ENCODE measurements around the gene COX17.

Gene COX17

DNA sequence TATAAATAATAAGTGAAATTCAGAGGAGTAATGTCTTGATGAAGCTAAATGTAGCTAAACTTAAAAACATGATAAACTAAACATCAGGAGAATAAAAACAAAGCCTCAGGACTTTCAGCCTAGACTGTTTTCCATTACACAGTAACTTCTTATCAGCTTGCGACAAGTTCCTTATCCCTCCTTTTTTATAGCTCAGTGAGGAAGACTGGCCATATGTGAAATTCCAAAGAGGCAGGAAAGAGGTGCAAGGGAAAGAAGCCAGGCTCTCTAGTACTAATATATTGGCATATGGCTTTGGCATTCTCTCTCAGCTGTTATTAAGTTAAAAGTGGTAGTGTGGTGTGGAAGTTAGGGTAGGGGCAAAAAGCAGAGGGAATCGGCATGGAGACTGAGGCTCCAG is 4.4 kb downstream of the COX17 start:
- no peak for DNase-seq

DNA sequence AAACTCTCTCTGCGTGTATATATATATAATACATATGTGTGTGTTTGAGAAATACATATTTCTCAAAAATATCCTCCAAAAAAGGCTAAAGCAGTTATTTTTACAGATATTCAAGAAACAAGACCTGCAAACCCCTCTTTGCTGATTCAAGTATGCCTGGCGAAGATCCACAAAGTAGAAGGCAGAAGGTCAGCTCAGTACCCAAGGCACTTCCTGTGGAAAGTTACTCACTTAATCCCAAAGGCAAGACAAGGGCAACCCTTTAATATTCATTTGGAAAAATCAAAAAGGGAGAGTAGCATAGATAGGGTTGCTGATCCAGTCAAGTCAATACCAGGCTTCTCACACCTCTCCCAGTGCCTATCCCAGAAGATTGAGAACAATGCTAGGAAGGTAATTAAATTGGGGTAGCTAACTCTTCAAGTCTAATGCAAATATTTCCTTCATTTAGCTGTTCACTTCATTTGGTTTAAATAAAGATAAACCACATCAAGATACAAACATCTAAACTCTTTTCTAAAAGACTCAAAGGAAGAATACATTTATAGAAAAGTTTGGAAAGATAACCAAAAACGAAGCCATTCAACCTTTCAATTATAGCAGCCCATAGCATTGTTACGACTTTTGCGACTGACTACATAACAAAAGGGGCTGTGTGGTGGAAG is 7.2 kb downstream of the COX17 start:
- DNase-seq, result no peak

DNA sequence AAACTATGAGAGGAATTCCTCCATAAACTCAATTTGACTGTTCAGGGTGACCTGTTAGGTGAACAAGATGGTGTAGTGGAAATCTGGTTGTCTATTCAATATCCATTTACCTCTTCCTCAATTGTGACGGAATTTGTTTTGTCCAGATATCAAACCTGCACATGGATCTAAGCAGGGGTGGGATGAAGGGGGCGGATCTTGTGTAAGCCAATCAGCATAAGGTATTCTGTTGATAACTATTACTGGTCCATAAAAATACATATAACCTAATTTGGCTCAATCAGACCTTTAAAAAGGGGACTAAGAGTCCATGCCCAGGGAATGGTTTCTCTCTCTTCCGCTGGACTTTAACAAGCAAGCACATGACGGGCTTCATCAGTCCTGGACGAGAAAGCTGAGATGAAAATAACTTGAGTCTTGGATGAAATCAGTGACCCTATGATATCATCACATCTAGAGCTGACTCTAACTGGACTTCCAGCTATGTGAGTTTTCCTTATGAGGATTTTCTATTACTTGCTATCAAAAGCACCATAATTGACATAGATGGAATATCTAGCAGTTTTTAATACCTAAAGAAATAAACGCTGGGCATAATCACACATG is 11.1 kb downstream of the COX17 start:
- DNase-seq, result no peak

DNA sequence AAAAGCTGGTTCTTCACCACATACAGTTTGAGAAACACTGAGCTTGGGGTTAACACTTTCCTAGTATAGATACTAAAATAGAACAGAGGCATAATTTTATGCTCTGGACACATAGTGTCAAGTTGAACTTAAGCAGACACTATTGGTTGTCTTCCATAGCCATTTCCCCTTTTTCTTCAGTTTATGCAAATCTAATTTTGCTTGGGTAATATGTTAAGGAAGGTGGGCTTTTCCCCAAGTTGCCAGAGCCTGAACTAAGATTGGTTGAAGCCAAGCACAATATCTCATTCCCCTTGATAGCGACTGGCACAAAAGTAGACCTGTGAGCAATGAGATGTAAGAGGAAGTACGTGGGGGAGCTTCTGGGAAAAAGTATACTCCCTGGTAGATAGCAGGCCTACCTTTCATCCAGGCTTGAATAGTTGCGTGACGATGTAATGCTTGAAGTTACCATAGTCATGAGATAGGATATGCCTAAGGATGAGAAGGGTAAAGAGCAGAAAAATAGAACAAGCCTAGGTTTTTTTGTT is 12.3 kb downstream of the COX17 start:
- DNase-seq, result no peak

DNA sequence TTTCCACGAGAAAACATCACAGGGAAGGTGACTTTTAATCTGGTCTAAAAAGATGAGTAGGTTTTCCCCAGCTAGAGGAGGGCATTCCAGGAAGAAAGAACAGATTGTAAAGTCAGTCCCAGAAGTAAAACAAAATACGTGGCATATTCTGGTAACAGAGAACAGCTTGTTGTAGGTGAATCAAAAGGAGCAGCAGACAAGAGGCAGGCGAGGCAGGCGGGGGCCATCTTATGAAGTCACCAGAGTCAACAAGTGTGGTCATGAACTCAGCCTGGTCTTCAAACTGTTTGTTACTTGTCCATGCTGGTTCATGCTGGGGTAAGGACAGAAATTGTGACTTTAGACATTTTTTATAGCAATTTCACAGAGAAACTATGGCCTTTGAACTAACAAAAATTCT is 12.8 kb downstream of the COX17 start:
- no peak for DNase-seq

DNA sequence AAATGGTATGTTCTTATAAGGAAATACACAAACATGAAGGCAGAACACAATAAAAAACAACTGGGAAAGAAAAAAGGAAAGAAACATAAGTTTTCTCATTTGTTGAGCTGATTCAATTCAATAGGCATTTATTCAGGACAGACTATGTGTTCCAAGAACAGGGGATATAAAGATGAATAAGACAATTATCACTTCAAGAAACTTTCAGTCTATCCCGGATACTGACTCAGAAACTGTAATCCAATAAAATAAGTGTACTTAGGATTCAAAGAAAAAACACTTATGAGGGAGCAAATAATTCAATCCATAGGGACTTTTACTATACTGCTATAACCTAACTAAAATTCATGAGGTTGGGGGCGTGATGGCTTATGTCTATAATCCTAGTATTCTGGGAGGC is 13.3 kb downstream of the COX17 start:
- no peak for DNase-seq

DNA sequence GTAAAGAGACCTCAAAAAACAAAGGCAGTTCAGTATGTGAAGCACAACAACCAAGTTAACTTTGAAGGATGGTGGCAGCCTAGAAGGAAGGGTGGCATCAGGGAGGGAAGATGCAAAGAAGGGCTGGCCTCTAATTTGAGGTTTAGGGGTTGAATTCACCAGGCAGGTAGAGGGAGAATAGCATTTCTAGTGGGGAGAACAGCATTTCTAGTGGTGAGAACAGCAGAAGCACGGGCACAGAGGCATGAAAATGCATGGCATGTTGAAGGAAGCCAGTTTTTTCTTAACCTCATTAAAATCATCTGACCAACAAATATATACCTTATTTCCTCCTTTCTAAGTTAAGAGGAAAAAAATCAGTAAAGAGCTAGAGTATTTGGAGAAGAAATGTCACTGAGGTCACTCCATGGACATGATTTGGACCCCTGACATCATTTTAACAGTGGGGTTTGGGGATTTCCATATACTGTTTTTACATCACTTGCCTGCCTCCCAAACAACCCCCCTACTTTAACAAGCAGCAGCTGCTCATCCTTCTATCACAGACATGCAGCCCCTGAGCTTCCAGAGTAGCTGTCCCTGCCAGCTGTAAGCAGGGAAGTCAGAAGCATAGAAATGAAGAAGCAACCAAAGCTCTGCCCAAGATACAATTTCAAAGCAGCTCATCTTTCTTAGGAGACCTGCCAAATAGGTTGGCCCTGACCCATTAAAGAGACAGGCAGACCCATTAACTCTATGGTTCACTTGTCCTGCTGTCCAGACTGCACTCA is 14.4 kb downstream of the COX17 start:
- DNase-seq, result no peak

DNA sequence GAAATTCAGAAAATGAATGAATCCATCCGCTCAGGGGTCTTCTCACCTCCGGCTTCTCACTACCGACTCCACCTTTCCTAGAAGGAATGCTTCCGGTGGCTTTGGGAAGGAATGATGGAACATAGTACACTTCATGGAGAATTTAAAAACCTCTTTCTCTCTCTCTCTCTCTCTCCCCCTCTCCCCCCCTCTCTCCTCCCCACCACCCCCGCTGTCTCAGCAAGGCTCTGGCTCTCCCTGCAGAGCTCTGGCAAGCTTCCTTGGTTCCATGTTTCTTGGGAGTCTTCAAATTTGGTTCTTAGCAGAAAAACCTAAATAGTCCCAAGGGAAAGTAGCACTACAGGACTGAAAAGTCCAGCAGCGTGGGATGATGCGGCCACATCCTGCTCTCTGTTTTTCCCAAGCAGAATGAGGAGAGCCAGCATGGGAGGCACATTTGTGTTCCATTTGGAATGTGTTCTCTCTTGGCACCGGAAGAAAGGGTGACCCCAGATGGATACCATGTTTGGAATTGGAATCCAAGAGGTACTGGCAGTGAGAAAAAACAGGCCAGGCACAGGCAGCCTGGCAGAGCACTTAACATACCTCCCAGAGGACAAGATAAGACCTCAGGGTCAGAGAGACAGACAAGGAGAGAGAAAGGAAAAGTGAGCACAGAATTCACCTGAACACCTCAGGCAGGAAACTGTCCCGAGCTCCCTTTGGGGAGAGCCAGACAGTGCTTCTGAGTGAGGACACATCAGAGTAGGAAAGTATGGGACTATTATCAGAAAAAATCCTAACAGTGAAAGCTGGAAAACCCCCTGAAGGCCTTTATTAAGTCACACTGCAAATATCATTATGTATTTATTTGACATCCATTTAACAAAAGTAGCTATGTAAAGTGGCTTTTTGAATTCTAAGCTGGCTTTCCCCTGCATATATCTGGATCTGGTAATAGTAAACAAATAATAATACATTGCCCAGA is 16.4 kb downstream of the COX17 start, which contains the start of gene POPDC2:
Gene POPDC2 (minus strand): TSS at position 116 of the 967 bp plus-strand sequence. CDS start 166 bp downstream, outside the sequence.
- no peak for DNase-seq

DNA sequence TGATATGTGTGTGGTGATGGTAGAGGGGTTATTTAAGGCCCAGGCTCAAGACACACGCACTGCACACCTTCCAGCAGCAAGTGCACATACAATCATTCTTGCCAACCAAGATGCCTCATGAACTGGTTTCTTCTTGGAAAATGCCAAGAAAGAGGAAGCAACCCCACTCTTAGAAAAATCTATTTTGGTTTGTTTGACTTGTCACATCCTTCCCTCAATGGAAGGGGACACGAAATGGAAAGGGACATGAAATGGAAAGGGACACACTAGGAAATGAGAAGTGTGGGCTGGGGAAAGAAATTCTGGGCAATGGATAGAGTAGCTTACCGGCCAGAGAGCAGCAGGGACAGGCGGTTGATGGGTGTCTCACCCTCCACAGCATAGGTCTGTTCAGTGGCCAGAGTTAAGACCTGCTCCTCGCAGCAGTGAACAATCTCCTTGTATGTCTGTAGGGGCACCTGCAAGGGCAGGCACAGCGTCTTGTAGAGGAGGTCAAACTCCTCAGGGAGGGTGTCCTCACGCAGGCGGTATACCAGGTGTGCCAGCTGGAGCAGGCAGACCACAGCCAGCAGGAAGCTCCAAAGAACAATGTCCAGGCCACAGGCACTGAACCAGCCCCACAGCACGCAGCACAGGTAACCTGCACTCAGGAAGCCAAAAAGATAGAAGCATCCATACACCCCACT is 17.5 kb downstream of the COX17 start:
- DNase-seq, result no peak

DNA sequence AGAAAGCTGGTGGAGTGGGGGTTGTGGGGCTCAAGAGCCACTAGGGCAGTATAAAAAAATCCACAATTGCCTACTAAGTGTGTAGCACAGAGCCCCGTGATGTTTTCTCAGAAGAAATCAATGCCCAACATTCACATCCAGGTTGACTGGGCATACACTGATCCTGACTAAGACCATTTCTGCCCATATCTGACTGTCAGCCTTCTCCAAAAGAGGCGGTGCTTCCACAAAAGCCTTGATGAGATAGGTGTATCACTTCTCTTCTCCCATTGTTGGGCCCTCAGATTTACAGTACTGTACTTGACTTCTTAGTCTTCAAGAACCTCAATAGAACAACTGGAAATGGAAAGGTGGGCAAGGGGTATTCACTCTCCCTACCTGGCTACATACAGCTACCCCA is 18.2 kb downstream of the COX17 start:
- DNase-seq, result no peak

DNA sequence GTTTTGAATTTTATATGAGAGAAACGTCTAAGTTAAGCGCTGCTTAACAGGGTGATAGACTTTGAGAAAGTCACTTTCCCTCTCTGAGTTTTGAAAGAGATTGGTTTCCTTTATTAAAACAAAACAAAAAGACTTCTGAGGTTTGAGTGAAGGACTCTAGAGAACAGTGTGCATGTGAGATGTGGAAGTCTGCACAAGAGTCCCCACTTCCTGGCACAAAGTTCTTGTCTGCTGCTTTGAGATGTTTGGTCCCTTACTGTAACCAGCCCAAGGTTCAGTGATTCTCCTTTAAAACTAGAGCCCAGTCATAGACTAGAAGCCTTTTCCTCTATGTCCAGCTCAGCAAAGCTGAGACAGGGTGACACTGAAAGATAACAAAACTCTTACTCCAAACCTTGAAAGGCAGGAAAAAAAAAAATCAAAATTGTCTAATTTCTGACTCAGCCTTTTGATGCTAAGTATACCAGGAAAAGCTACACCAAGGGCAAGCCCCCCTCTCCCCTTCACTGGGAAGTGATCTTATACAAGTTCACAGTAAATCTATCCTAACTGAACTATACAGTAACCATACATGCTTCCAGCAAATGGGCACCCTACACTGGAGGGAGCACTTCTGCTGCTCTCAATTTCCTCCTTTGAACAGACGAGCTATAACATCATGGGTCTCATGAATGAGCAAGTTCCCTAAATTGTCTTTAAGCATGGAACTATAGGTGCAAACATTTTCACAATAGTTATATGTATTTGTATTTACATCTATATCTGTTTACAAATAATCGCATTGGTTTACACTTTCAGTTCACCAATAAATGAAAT is 19.1 kb downstream of the COX17 start:
- DNase-seq, result no peak

DNA sequence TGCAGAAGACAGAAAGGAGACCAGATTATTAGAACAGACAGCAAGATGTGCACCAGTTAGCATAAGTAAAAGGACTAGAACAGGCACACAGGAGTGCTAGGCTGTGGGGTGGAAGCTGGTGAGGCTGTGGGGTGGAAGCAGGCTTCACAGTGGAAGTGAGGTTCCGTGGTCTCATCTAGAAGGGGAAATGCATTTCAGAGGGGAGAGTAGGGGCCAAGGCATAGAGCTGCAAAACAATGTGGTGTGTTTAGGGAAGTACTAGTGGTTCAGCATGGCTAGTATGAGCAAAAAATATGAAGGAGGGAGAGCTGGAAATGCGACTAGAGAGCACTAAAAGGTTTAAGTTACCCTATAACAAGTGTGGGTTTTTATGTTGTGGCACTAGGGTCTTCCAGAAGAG is 23.3 kb downstream of the COX17 start:
- DNase-seq, result no peak

DNA sequence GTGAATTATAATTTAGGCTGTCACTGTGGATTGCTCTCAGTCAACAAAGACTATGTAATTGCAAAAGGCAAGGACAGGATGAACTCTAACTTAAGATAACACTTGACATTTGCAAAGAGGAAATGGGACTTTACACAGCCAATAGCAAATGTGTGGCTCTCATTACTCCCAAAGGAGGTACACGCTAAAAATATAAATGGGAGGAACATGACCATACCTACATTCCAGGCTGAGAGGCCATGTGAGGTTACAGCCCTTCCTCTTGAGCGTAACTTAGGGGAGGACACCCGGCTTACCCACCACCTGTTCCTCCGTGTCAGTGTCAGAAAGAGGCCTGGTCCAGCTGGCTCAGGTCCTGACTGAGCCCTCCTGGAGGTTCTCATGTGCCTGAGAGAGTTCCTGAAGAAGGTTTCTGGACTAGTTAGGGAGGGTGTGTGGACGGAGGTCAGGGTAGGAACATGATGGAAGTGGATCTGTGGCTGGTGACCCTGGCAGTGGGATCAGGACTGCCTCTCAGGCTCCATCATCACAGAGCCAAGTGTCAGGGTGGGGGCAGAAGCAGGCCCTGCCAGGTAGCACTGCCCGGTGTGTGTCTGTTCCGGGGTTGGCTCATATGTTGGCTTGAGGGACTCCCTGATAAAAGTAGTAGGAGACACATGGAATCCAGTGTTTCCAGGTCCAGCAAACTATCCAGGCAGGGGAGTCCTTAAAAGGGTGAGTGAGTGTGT is 24.7 kb downstream of the COX17 start:
- no peak for DNase-seq

DNA sequence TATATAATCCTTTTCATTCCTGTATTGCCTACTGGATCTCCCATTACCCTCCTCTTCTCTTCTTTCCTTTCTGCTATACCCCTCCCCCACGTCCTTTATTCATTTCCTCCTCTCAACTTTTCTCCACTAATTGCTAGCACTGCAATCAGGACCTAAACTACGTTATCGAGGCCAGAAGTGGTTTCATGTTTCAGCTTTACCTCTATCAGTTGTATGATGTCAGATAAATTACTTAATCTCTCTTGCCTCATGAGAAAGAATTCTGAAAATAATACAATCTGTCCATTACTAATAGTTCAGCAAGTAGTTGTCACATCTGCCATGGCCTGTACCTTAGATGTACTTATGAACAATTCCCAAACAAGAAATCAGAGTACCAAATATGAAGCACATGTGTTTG is 27.4 kb downstream of the COX17 start:
- no peak for DNase-seq

DNA sequence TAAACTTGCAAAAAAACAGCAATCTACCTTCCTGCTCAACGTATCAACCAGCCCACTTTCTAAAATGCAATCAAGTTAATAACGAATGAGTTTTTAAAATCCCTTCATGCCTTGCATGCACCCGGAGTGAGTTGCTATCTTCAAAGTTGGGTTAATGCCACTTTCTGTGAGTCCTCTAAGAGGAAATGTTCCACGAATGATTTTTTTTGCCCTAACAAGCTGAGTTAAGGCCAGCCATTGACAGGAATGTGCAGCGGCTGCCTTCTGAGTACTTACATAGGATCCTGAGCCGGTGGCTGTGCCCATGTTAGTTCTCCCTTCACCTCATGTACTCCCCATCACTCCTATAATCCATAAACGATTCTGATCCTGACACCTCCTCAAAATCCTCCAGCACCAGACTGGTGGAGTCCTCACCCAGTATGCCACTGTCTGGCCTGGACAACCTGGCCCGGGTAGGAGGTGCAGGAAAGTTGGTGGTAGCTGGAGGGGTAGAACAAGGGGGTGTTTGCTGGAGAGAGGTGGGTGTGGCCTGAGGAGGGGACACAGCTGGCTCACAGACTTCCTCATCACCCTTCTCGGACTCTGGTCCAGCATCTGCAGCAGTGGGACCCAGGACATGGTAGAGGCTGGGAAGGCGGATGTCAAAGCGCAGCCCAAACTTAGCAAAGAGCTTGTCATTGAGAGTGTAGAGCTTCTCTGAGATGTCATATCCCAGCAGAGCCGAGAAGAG is 29.2 kb downstream of the COX17 start:
- DNase-seq, result no peak

DNA sequence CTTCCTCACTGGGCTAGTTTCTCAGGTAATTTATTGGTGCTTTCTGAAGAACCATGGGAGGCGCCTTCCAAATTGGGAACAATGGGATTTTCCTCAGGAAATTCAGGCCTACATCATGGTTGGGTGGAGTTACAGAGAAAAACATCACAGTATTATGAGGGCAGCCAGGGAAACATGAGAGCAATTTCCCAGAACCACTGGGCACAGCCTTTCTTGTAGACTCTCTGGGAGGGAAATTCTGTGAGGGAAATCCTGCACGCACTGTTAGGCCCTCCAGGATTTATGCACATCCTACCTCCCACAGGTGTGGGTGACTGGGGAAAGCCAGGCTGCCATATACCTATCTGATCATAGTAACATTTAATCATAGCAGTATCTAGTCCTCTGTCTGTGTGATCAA is 30.0 kb downstream of the COX17 start:
- DNase-seq, result no peak

DNA sequence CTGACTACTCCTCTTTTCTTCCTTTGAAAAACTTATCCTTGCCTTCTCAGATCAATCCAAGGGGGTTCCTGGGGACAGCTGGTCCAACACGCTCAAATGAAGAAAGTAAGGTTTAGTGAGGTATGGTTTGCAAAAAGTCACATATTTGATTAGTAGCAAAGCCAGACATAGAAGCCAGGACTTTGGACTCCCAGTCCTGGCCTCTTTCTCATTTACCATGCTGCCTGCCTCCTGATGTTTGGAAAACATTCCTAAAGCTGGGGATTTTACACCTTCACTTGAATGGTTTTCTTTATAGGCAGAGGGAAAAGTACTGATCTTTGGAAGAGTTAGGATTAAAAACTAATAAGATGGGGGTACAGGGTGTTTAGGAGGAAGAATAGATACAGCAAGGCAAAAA is 31.4 kb downstream of the COX17 start:
- DNase-seq, result no peak

DNA sequence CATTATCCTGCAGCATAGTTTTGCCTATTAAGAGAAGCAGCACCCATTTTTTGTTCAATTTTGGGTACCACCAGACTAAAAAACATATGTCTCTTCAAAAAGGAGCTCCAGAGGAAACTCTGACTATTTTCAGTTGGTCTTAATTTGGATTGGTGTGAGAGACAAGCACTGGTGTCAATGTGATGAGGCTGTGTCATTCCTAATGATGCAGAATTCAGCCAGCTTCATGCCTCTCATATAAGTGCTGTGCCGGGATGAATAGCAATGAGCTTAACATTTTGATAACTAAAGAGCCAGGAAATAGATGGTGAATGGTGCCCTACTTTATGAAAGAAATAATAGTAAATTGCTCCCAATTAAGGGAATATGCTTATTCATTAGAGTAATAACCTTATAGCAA is 32.7 kb downstream of the COX17 start:
- DNase-seq, result no peak

DNA sequence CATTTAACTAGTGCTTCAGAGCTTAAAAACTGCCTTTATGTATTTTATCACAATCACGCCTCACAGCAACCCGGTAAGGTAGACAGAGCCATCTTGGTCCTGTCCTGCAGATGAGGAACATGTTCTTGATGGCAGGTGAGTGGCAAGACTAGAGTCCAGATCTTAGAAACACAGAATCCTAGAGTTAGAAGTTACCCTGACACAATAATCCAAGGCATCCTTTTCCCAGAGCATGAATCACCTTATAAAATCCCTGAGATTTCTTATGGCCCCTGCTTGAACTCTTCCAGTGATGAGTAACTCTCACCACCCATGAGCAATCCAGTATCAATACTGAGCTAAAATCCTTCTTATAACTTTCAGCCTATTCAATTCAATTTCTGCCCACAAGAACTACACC is 33.7 kb downstream of the COX17 start:
- no peak for DNase-seq
